ENCODE measurements around the gene PTPRD. TPM values are rescaled to one million over a fixed set of nuclear protein-coding genes. Genes with fewer than 3 reads are reported as not detected.

Gene PTPRD
- total RNA-seq, 1 experiment from 2014 or later = 69.6 TPM

- no peak for TF ChIP-seq USF2 (CRISPR knock-in tag; IDR thresholded peaks at IDR 0.05)
- no peak for TF ChIP-seq HMGXB4 (CRISPR knock-in tag; IDR thresholded peaks at IDR 0.05)
- TF ChIP-seq ZNF416 (CRISPR knock-in tag; IDR thresholded peaks at IDR 0.05) = no peak
- no peak for TF ChIP-seq E2F4 (CRISPR knock-in tag; IDR thresholded peaks at IDR 0.05; ENCODE audit: borderline replicate concordance, low read depth)
- TF ChIP-seq ZNF671 (CRISPR knock-in tag; IDR thresholded peaks at IDR 0.05) = no peak
- TF ChIP-seq FOXK1 (CRISPR knock-in tag; IDR thresholded peaks at IDR 0.05) = no peak
- TF ChIP-seq ZNF317 (CRISPR knock-in tag; IDR thresholded peaks at IDR 0.05; ENCODE audit: borderline replicate concordance, low read depth) = no peak
- TF ChIP-seq E2F5 (CRISPR knock-in tag; IDR thresholded peaks at IDR 0.05) = no peak
- no peak for TF ChIP-seq ZNF263 (CRISPR knock-in tag; IDR thresholded peaks at IDR 0.05; ENCODE audit: low read depth)
- no peak for TF ChIP-seq MAX (CRISPR knock-in tag; IDR thresholded peaks at IDR 0.05)
Observed at GRCh38 chr9:8816361-8816760, 1796.4 kb downstream of the PTPRD start (continued).

GRCh38 chr9:8815931-8816330 lies 1796.9 kb downstream of the PTPRD start:
- CTCF ChIA-PET = interaction anchor here (1.0 kb wide), 1 partner anchor 40 kb away, joined by 4 read pairs; no protein-coding TSS in a partner anchor
- H3K4me3 Mint-ChIP-seq = no peak overlapping the region
- TF ChIP-seq ELF4 (CRISPR knock-in tag; IDR thresholded peaks at IDR 0.05; ENCODE audit: low read depth) (no peak), STAT6 (CRISPR knock-in tag; conservative IDR thresholded peaks at IDR 0.05; ENCODE audit: low read depth) (no peak), ZMAT4 (CRISPR knock-in tag; IDR thresholded peaks at IDR 0.05) (no peak), ATF2 (CRISPR knock-in tag; IDR thresholded peaks at IDR 0.05; ENCODE audit: borderline replicate concordance, low read depth) (no peak), ZNF281 (CRISPR knock-in tag; IDR thresholded peaks at IDR 0.05) (no peak), E2F1 (CRISPR knock-in tag; IDR thresholded peaks at IDR 0.05) (no peak), ZNF671 (CRISPR knock-in tag; IDR thresholded peaks at IDR 0.05) (no peak), PREB (CRISPR knock-in tag; IDR thresholded peaks at IDR 0.05; ENCODE audit: borderline replicate concordance) (no peak), FOXJ3 (CRISPR knock-in tag; IDR thresholded peaks at IDR 0.05; ENCODE audit: borderline replicate concordance) (no peak), TEAD4 (CRISPR knock-in tag; IDR thresholded peaks at IDR 0.05) (no peak), JUN (CRISPR knock-in tag; IDR thresholded peaks at IDR 0.05) (no peak)

More at GRCh38 chr9:8815931-8816330, 1796.9 kb downstream of the PTPRD start:
- peaks cover 26% of the 10 kb centered on the region for H3K4me1 Mint-ChIP-seq
- no peak; the same call in 1 of the 2 replicates for ATAC-seq
- POLR2A ChIA-PET = no interaction called here
- H3K27ac Mint-ChIP-seq = no peak overlapping the region
- no peaks in the 10 kb centered on the region for H3K9me3 Mint-ChIP-seq
- H3K27me3 Mint-ChIP-seq (ENCODE audit: low read depth) = no peaks in the 10 kb centered on the region
- no peak for DNase-seq (ENCODE audit: low spot score)
- no peaks in the 10 kb centered on the region for H3K36me3 Mint-ChIP-seq
